DND-41 (cell line): ENCODE results near the gene NOVA1.

Source experiments
- ATAC-seq: fragments of 200-7000 bp; cut with Tn5 transposase; 3 replicates; pipeline ENCODE4 v1.9.1; 2021; ENCODE audit warnings: low read depth; ENCODE audit not compliant: insufficient read depth
- DNase-seq: peaks from one replicate; pipeline ENCODE4 v3.0.0-alpha.2; 2020
- H2AFZ ChIP-seq: 2 replicates; pipeline ENCODE4 v1.6.0; 2012; ENCODE audit warnings: low read depth, low read length
- H3K27ac ChIP-seq: 2 replicates; pipeline ENCODE4 v1.5.1; 2012; ENCODE audit warnings: low read length, inconsistent platforms
- H3K27me3 ChIP-seq: fragments of 200-600 bp; sonication (generic); 2 replicates; pipeline ENCODE4 v1.6.0; 2012; ENCODE audit warnings: low read length, mild to moderate bottlenecking, inconsistent platforms; ENCODE audit not compliant: insufficient read depth, poor library complexity
- H3K36me3 ChIP-seq: 2 replicates; pipeline ENCODE4 v1.5.1; 2012; ENCODE audit warnings: low read length, inconsistent platforms; ENCODE audit not compliant: insufficient read depth
- H3K4me1 ChIP-seq: 2 replicates; pipeline ENCODE4 v1.5.1; 2012; ENCODE audit warnings: mild to moderate bottlenecking, low read length; ENCODE audit not compliant: insufficient read depth
- H3K4me2 ChIP-seq: 2 replicates; pipeline ENCODE4 v1.6.0; 2012; ENCODE audit warnings: mild to moderate bottlenecking, moderate library complexity, low read length, inconsistent platforms; ENCODE audit not compliant: insufficient read depth
- H3K4me3 ChIP-seq, 2 experiments: fragments of 200-600 bp in 1 of 2; shearing (Covaris generic) in 1 of 2; 2 replicates each; pipeline ENCODE4 v1.5.1; 2012 to 2016; ENCODE audit warnings: inconsistent platforms in 2 of 2, low read length in 2 of 2, mild to moderate bottlenecking in 2 of 2, low read depth in 1 of 2, moderate library complexity in 1 of 2
- H3K79me2 ChIP-seq: 2 replicates; pipeline ENCODE4 v1.6.0; 2012; ENCODE audit warnings: low read length, inconsistent platforms; ENCODE audit not compliant: insufficient read depth
- H3K9ac ChIP-seq: 2 replicates; pipeline ENCODE4 v1.6.0; 2012; ENCODE audit warnings: low read depth, mild to moderate bottlenecking, inconsistent platforms, low read length, moderate library complexity
- H3K9me3 ChIP-seq: 2 replicates; pipeline ENCODE4 v1.5.1; 2012; ENCODE audit warnings: low read length, moderate library complexity, mild to moderate bottlenecking, inconsistent platforms; ENCODE audit not compliant: insufficient read depth, severe bottlenecking
- H4K20me1 ChIP-seq: 2 replicates; pipeline ENCODE4 v1.6.0; 2012; ENCODE audit warnings: low read length; ENCODE audit not compliant: insufficient read depth
- CTCF ChIP-seq: IDR thresholded peaks from 2 replicates; pipeline ENCODE4 v1.5.1; 2012; ENCODE audit warnings: borderline replicate concordance, low read length, moderate library complexity, mild to moderate bottlenecking; ENCODE audit not compliant: poor library complexity, severe bottlenecking; ENCODE audit errors: extremely low read depth
- EZH2 ChIP-seq: IDR thresholded peaks from 3 replicates; pipeline ENCODE4 v1.6.1; 2012; ENCODE audit warnings: borderline replicate concordance, low read depth, mild to moderate bottlenecking, moderate library complexity, low read length, inconsistent platforms; ENCODE audit not compliant: severe bottlenecking

Gene NOVA1

DNA sequence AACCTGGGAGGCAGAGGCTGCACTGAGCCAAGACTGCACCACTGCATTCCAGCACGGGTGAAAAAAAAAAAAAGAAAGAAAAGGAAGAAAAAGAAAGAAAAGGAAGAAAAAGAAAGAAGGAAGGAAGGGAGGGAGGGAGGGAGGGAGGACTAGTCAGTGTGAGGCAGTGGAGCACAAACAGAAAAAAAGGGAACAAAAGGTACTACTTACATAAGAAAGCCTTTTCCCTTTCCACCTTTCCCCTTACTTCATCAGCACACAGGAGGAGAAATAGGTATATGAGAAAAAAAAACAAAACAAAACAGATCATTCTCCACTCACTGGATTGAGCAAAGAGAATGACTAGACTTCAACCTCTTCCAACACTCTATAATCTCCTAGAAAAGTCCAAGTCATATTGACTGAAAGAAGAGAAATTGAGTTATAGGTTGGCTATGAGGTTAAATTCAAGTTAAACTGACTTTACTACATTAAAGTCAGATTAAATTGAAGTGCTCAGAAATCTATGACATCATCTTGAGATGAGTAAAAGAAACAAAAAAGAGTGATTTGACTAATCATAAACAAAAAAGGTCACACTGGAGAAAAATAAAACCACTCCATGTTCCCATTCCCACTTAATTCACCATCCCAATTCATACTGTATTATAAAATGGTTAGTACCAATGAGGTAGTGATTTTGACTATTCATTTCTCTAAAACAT lies 43.6 kb downstream of the NOVA1 start:
- TF ChIP-seq EZH2 (no peak), CTCF (no peak)
- ATAC-seq (no peak), DNase-seq (no peak)
- no peaks in the 10 kb centered on the region for H3K27me3 ChIP-seq
- no peaks in the 10 kb centered on the region for H3K79me2 ChIP-seq
- H3K27ac ChIP-seq = no peak overlapping the region
- no peak overlapping the region for H2AFZ ChIP-seq
- no peak overlapping the region for H3K4me3 ChIP-seq
- H3K4me1 ChIP-seq = no peaks in the 10 kb centered on the region
- no peaks in the 10 kb centered on the region for H3K36me3 ChIP-seq
- H3K9me3 ChIP-seq = no peaks in the 10 kb centered on the region
- H3K4me2 ChIP-seq = no peak overlapping the region
- H3K9ac ChIP-seq = no peak overlapping the region
- no peaks in the 10 kb centered on the region for H4K20me1 ChIP-seq

DNA sequence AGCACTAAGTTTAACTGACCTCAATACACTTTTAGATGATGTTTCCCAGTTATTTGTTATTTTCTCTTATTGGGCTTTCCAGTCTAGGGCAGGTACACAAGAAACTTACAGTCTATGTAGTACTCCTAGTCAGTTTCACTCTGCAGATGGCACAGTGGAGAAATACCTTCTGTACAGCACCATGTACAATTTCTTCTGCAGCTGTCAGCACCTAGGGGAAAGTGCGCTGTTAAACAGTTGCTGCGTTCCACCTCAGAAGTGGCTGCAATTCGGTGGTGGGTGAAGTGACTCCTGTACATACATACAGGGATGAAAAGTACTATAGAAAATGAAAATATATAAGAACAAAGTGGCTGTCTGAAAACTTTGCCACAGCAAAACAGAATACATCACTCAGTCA lies 48.3 kb downstream of the NOVA1 start:
- H4K20me1 ChIP-seq = no peaks in the 10 kb centered on the region
- no peak overlapping the region for H2AFZ ChIP-seq
- H3K9me3 ChIP-seq = no peaks in the 10 kb centered on the region
- no peak overlapping the region for H3K4me3 ChIP-seq
- H3K79me2 ChIP-seq = no peaks in the 10 kb centered on the region
- no peak overlapping the region for H3K9ac ChIP-seq
- ATAC-seq = no peak
- H3K4me1 ChIP-seq = no peaks in the 10 kb centered on the region
- no peaks in the 10 kb centered on the region for H3K27me3 ChIP-seq
- H3K36me3 ChIP-seq = no peaks in the 10 kb centered on the region
- no peak overlapping the region for H3K4me2 ChIP-seq
- TF ChIP-seq CTCF (no peak), EZH2 (no peak)
- no peak overlapping the region for H3K27ac ChIP-seq
- no peak for DNase-seq

DNA sequence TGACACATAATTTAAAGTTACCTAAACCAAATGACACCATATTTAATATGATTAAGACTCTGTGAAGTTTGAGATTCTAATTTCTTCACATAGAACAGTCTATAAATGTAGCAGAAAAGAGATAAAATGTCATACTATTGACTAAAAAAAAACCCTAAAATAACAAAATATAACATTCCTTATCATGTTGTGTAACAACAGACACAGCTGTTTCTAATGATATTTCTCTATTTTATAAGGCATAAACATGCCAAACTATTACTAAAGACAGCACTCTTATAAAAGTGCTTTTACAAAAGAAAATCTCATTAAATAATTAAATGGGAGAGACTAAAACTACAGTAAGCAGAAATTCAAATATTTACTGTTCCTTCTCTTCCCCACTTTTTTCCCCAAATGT lies 49.4 kb downstream of the NOVA1 start:
- Histone ChIP-seq H3K9me3 (no peaks in the 10 kb centered on the region), H2AFZ (no peak overlapping the region), H3K27ac (no peak overlapping the region), H3K4me1 (no peaks in the 10 kb centered on the region), H4K20me1 (no peaks in the 10 kb centered on the region), H3K9ac (no peak overlapping the region), H3K79me2 (no peaks in the 10 kb centered on the region), H3K27me3 (no peaks in the 10 kb centered on the region), H3K4me2 (no peak overlapping the region), H3K4me3 (no peak overlapping the region), H3K36me3 (no peaks in the 10 kb centered on the region)
- DNase-seq = no peak
- TF ChIP-seq EZH2 (no peak), CTCF (no peak)
- no peak for ATAC-seq

DNA sequence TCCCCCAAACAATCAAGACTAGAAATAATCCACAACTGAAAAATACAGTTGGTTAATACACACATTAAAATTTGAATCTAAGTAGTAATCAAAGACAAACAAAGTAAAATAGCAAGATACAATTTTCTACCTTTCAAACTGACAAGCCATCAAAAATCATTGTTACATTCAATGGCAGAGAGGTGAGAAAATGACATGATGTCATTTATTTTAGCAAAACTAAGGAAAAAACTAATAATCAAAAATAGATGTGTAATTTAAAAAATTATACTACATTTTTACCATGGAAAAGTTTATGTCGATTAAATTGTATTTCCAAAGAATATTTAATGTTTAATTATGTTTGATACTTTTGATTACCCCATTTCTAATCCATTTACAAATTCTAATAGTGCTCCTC lies 59.7 kb downstream of the NOVA1 start:
- Histone ChIP-seq H3K27ac (no peak overlapping the region), H3K79me2 (no peaks in the 10 kb centered on the region), H3K4me1 (no peaks in the 10 kb centered on the region), H3K9ac (no peak overlapping the region), H3K4me3 (no peak overlapping the region), H3K4me2 (no peak overlapping the region), H3K9me3 (no peaks in the 10 kb centered on the region), H4K20me1 (no peaks in the 10 kb centered on the region), H3K36me3 (no peaks in the 10 kb centered on the region), H2AFZ (no peak overlapping the region), H3K27me3 (no peaks in the 10 kb centered on the region)
- ATAC-seq = no peak
- no peak for DNase-seq
- TF ChIP-seq CTCF = no peak
- TF ChIP-seq EZH2 = no peak
